ENCODE results near the gene ATOH1. TPM values are rescaled to one million over a fixed set of nuclear protein-coding genes. Genes with fewer than 3 reads are reported as not detected.

Gene ATOH1
- total and polyA plus RNA-seq, 8 donors: not detected

DNA sequence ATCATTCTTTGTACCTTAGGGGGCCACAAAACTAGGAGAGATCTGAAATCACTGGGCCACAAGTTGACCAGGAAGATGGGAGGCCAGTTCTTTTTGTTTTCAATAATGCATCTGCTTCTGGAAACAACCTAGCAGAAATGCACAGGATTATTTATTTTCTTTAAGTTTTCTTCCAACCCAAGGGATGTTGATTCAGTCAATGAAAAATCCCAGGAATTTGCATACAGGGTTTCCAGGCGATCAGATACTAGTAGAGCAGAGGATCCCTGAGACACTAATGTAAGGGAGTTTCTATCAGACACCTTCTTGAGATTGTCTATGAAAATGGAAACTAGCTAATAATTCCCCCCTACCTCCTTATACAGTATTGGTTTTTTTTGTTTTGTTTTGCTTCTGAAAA, 7.4 kb downstream of the ATOH1 start:
- intact Hi-C loops (cut with DNase I): no loop called here
- Histone ChIP-seq H3K4me3 (no peak overlapping the region), H3K4me1 (no peaks in the 10 kb centered on the region), H3K36me3 (no peaks in the 10 kb centered on the region), H3K9me3 (no peaks in the 10 kb centered on the region), H3K27ac (no peak overlapping the region), H3K27me3 (peaks cover 43 to 69% of the 10 kb centered on the region in 2 donors)
- no peak for ATAC-seq
- no peak for DNase-seq
- TF ChIP-seq, protein P1, sequence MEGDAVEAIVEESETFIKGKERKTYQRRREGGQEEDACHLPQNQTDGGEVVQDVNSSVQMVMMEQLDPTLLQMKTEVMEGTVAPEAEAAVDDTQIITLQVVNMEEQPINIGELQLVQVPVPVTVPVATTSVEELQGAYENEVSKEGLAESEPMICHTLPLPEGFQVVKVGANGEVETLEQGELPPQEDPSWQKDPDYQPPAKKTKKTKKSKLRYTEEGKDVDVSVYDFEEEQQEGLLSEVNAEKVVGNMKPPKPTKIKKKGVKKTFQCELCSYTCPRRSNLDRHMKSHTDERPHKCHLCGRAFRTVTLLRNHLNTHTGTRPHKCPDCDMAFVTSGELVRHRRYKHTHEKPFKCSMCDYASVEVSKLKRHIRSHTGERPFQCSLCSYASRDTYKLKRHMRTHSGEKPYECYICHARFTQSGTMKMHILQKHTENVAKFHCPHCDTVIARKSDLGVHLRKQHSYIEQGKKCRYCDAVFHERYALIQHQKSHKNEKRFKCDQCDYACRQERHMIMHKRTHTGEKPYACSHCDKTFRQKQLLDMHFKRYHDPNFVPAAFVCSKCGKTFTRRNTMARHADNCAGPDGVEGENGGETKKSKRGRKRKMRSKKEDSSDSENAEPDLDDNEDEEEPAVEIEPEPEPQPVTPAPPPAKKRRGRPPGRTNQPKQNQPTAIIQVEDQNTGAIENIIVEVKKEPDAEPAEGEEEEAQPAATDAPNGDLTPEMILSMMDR (IDR thresholded peaks at IDR 0.05): no peak

DNA sequence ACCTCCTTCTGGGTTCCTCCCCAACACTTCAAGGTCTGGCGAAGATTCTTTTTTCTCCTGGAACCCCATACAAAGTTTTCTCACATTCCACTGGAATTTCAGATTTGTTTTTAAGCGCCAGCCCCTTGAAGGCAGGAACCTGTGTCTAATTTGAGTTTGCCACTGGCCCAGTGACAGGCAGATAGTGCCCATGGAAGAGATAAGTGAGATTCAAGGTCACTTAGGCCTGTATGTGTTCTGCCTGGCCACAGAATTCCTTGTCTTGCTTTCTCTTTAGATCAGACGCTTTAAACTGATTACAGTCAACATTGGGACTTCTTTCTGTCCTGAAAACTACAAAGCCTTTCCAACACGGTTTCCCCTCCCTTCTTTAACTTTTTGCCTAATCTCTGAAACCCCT, 11.2 kb downstream of the ATOH1 start:
- TF ChIP-seq, protein P1 (IDR thresholded peaks at IDR 0.05): no peak
- DNase-seq: no peak
- no peaks in the 10 kb centered on the region for H3K4me1 ChIP-seq
- no peak for ATAC-seq
- H3K9me3 ChIP-seq: no peaks in the 10 kb centered on the region
- H3K36me3 ChIP-seq: no peaks in the 10 kb centered on the region
- intact Hi-C loops (cut with DNase I): no loop called here
- no peak overlapping the region for H3K4me3 ChIP-seq
- no peak overlapping the region for H3K27ac ChIP-seq
- peaks cover 9 to 32% of the 10 kb centered on the region in 2 donors for H3K27me3 ChIP-seq

DNA sequence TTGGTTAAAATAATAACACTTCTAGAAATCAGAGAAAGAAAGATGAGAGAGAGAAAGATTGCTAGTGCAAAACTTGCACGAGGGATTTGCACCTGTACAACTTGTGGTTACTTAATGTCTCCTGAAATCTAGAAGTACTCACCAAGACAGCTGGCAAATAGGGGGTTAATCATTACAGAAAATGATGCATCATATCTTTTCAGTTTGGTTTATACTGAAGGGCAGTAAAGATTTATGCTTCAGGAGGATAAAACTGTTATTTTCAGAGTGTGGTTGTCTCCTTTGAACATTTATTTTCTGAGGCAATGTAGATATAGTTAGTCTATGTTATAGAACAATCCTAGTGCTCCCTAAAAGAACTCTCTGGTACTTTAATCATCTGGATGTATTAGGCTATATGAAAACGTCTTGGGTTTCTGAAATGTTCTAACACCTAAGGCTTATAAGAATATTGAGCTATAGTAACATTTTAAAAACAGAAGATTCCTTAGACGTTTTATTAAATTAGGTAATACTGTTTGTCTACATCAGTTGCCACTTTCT, 13.3 kb downstream of the ATOH1 start:
- H3K27me3 ChIP-seq: peaks cover 0 to 12% of the 10 kb centered on the region in 2 donors
- no peaks in the 10 kb centered on the region for H3K9me3 ChIP-seq
- H3K4me3 ChIP-seq: no peak overlapping the region
- H3K36me3 ChIP-seq: no peaks in the 10 kb centered on the region
- H3K27ac ChIP-seq: no peak overlapping the region
- DNase-seq: no peak
- H3K4me1 ChIP-seq: no peaks in the 10 kb centered on the region
- TF ChIP-seq, protein P1 (IDR thresholded peaks at IDR 0.05): no peak
- intact Hi-C loops (cut with DNase I): no loop called here
- ATAC-seq: no peak

DNA sequence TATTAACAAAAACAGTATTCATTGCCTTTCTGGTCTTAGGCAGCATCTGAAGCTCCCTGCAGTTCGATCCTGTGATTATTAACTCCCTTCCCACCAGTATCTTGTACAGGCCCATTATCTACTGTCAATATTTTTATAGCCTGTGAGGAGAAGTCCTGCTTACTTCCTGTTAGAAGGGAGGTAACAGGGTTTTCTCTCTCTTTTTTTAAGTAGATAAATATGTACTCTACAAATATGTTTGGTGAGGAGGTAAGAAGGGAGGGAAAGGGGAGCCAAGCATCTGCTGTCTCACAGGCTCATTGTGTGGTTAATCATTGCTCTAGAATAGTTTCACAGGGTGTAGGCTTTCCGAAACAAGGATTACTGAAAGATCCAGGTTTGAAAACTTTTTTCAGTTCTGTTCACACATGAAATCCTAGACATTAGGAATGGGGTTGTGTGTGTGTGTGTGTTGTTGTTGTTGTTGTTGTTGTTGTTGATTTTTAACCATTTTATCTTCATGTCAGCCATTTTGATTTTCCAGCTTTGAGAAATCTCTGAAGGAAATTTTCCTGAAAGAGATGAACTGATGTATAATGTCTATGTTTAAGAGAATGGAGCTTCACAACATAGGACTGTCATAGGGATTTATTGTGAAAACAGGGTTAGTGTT, 14.2 kb downstream of the ATOH1 start:
- ATAC-seq: peak; percentile 25
- Histone ChIP-seq H3K9me3 (no peaks in the 10 kb centered on the region), H3K36me3 (no peaks in the 10 kb centered on the region), H3K27ac (no peak overlapping the region), H3K4me3 (no peak overlapping the region), H3K27me3 (peaks cover 0 to 5% of the 10 kb centered on the region in 2 donors), H3K4me1 (no peaks in the 10 kb centered on the region)
- DNase-seq: no peak
- intact Hi-C loops (cut with DNase I): no loop called here
- TF ChIP-seq, protein P1 (IDR thresholded peaks at IDR 0.05): no peak

DNA sequence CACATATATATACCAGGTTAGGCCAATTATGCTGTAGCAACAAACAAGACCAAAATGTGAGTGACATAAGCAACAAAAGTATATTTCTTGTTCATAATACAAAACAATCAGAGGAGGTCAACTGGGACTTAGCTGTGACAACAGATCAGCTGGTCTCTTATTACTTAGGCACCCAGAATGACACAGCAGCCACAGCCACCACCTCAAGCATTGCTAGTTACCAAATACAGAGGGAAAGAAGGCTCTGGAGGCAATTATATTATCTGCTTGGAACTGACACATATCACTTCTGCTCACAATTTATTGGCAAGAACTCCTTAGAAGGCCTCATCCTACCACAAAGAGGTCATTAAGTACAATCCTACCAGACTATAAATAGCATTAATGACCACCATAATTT, 15.2 kb downstream of the ATOH1 start:
- H3K27me3 ChIP-seq: no peaks in the 10 kb centered on the region
- ATAC-seq: no peak
- no peaks in the 10 kb centered on the region for H3K36me3 ChIP-seq
- H3K9me3 ChIP-seq: no peaks in the 10 kb centered on the region
- no peak for DNase-seq
- no peak overlapping the region for H3K27ac ChIP-seq
- intact Hi-C loops (cut with DNase I): no loop called here
- TF ChIP-seq, protein P1 (IDR thresholded peaks at IDR 0.05): no peak
- no peaks in the 10 kb centered on the region for H3K4me1 ChIP-seq
- H3K4me3 ChIP-seq: no peak overlapping the region

Measured in left lung (tissue), 10 donors.